Heart left ventricle (tissue), 13 donors: ENCODE measurements around the gene TEKT2.

ENCODE experiments used
- POLR2A ChIP-seq, 2 donors: fragments of 450-650 bp; IDR thresholded peaks; one replicate each; pipeline ENCODE4 v1.6.1; 2017; ENCODE audit warnings: antibody characterized with exemption in 2 of 2, mild to moderate bottlenecking in 2 of 2, moderate library complexity in 2 of 2
- TF ChIP-seq, protein P1 (sequence below), 12 donors: fragments of 200-600 bp; sonication (generic) in 4 of 12; IDR thresholded peaks; one replicate each; pipeline versions ENCODE4 v1.5.0 to v1.8.0; 2018 to 2022; ENCODE audit warnings: antibody characterized with exemption in 12 of 12, mild to moderate bottlenecking in 5 of 12
- donor health status: ischemic (EF 13 %, LVEDD 7.1; RV severe dilation, severe dysfunction).
- donor health status: DM: no; HTN: yes; CAD: no.
- donor health status: DM: no; HTN: no; CAD: no.
- donor health status: ischemic (EF 25% LVEDD 6.9; RV normal size, moderate dysfunction).
- donor health status: ischemic (EF 25% LVEDD 5.7; RV mildly dilated, moderate dysfunction).
- donor health status: ischemic (EF 35%, LVEDD 5.7; RV mildly dilated, moderate dysfunction).
- donor health status: nonischemic (EF 11% LVEDD 7.7; RV severe dilation, severe dysfunction).
- donor health status: DM: yes; HTN: yes; CAD: no.
- donor health status: PGD.
- donor health status: ischemic (EF 29% LVEDD 5.4; RV normal size, mild dysfunction).
- donor health status: nonischemic (EF 23%, LVEDD 6.1; RV moderate dilation, normal function).

DNA sequence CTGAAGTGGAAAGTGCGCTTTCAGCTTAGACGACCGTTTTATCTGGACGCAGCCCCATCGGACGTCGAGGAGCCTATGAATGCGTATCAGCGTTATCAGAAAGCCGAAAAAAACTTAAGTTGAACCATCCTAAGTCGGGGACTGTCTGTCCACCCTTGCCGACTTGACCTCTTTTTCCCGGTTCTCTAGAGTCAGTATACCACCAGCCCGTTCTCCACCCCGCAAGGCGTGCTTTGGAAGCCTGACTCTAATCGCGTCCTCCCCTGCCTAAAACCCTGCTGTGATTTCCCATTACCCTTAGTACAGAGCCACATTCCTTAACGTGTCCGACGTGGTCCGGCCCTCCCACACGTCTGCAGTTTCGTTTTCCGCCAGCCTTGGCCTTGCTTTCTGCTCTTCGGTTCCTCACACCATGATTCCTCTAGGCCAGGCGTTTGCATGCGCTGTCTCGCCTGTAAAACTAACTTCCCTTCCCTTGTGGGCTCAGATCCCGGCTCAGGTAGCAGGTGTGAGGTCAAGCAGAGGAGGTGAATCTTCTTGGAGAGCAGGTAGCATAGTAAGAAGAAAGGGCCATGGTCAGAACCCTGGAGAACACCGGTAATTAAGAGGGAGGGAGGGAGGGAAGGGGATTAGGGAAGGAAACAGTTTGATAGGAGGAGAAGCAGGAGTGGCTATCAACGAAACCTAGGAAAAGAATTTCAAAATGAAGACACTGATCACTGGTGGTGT, 5.7 kb downstream of the TEKT2 start:
- TF ChIP-seq, protein P1, sequence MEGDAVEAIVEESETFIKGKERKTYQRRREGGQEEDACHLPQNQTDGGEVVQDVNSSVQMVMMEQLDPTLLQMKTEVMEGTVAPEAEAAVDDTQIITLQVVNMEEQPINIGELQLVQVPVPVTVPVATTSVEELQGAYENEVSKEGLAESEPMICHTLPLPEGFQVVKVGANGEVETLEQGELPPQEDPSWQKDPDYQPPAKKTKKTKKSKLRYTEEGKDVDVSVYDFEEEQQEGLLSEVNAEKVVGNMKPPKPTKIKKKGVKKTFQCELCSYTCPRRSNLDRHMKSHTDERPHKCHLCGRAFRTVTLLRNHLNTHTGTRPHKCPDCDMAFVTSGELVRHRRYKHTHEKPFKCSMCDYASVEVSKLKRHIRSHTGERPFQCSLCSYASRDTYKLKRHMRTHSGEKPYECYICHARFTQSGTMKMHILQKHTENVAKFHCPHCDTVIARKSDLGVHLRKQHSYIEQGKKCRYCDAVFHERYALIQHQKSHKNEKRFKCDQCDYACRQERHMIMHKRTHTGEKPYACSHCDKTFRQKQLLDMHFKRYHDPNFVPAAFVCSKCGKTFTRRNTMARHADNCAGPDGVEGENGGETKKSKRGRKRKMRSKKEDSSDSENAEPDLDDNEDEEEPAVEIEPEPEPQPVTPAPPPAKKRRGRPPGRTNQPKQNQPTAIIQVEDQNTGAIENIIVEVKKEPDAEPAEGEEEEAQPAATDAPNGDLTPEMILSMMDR (IDR thresholded peaks at IDR 0.05): no peak
- TF ChIP-seq POLR2A (IDR thresholded peaks at IDR 0.05): no peak
